GM12801 (cell line): ENCODE data around the gene FOXP1.

Experiments used
- TF ChIP-seq, protein P1 (sequence below): IDR thresholded peaks from one replicate; pipeline ENCODE4 v1.5.1; 2011; ENCODE audit warnings: control low read depth; ENCODE audit not compliant: insufficient read length; ENCODE audit errors: extremely low read depth

FOXP1 gene

DNA sequence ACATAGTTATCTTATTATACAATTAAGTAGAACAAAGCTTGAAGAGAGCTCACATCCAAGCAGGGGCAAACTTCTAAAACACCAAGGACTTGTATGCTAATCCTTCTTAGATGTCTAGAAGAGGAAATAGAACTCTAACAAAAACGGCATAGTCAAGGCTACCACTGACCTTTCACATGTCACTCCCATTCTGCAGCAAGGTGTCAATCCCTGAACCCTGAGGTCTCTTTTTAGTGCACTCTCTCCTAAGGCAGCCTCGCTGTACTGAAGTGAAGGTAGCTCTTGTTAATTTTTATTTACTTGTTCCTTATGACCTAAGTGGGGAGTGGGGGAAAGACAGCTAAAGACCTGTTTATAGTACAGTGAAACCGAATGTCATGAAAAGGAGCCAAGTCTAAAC, 506.5 kb downstream of the FOXP1 start:
- TF ChIP-seq, protein P1, sequence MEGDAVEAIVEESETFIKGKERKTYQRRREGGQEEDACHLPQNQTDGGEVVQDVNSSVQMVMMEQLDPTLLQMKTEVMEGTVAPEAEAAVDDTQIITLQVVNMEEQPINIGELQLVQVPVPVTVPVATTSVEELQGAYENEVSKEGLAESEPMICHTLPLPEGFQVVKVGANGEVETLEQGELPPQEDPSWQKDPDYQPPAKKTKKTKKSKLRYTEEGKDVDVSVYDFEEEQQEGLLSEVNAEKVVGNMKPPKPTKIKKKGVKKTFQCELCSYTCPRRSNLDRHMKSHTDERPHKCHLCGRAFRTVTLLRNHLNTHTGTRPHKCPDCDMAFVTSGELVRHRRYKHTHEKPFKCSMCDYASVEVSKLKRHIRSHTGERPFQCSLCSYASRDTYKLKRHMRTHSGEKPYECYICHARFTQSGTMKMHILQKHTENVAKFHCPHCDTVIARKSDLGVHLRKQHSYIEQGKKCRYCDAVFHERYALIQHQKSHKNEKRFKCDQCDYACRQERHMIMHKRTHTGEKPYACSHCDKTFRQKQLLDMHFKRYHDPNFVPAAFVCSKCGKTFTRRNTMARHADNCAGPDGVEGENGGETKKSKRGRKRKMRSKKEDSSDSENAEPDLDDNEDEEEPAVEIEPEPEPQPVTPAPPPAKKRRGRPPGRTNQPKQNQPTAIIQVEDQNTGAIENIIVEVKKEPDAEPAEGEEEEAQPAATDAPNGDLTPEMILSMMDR: no peak

- TF ChIP-seq, protein P1: no peak
These were observed 507.0 kb downstream of the FOXP1 start for GRCh38 chr3:71076361-71077002.

GRCh38 chr3:71075494-71075893, 508.0 kb downstream of the FOXP1 start:
- TF ChIP-seq, protein P1: no peak

DNA sequence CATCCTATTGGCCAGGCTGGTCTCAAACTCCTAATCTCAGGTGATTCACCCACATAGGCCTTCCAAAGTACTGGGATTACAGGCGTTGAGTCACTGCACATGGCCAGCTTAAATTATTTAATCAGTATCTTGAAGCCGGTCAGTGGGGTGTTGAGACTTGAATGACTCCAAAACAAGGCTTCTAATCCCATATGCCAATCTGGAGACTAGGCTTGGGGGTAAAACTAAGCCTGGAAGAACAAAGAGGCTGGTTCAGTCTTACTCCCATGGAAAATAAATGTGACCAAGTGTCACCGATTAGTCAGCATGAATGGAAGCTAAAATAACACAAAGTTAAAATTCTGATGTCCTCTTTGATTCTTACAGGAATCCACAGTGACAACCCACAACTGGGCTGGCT, 509.1 kb downstream of the FOXP1 start:
- TF ChIP-seq, protein P1: no peak

GRCh38 chr3:71072986-71073385, 510.5 kb downstream of the FOXP1 start:
- TF ChIP-seq, protein P1: no peak

DNA sequence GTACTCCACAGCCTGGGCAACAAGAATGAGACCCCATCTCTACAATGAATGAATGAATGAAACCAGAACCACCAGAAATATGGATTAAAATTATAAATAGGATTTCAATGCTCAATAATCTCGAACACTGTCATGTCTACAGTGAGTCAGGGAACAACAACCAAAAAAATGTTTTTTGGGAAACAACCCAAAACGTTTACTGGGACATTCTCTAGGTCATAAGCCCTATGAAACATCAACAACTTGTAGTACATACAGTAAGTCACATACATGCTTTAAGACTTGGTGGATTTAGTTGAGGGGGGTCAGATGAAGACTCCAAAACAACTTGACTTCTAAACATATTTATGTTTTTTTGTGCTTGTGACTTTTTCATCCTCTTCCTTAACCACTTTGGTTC, 511.2 kb downstream of the FOXP1 start:
- TF ChIP-seq, protein P1: no peak

- TF ChIP-seq, protein P1: no peak
These were observed 512.7 kb downstream of the FOXP1 start for GRCh38 chr3:71070497-71071463.
